ENCODE measurements around the gene PLLP.

Gene PLLP

GRCh38 chr16:57308041-57308440, 23.6 kb upstream of the PLLP start:
- Histone ChIP-seq H3K79me2 (no peaks in the 10 kb centered on the region), H3K4me2 (ENCODE audit: low read length) (no peak overlapping the region), H3K4me3 (ENCODE audit: low read depth, low read length) (no peak overlapping the region), H3K27ac (no peak overlapping the region), H3K4me1 (peaks cover 4% of the 10 kb centered on the region), H3K9me3 (ENCODE audit: control insufficient read depth, low read length) (no peaks in the 10 kb centered on the region), H2AFZ (no peak overlapping the region), H3K36me3 (ENCODE audit: control insufficient read depth, insufficient read depth, low read length) (no peaks in the 10 kb centered on the region), H3K9ac (no peak overlapping the region), H3K27me3 (ENCODE audit: control insufficient read depth, insufficient read depth, low read length) (no peaks in the 10 kb centered on the region)
- no peak for TF ChIP-seq CTCF (IDR thresholded peaks at IDR 0.05)

- no peak for TF ChIP-seq CTCF (IDR thresholded peaks at IDR 0.05)
- Histone ChIP-seq H2AFZ (no peak overlapping the region), H3K4me3 (ENCODE audit: low read depth, low read length) (no peak overlapping the region), H3K27me3 (ENCODE audit: control insufficient read depth, insufficient read depth, low read length) (no peaks in the 10 kb centered on the region), H3K9ac (no peak overlapping the region), H3K4me2 (ENCODE audit: low read length) (no peak overlapping the region), H3K79me2 (no peaks in the 10 kb centered on the region), H3K27ac (no peak overlapping the region), H3K4me1 (peaks cover 4% of the 10 kb centered on the region), H3K36me3 (ENCODE audit: control insufficient read depth, insufficient read depth, low read length) (no peaks in the 10 kb centered on the region), H3K9me3 (ENCODE audit: control insufficient read depth, low read length) (no peaks in the 10 kb centered on the region)
Measured at GRCh38 chr16:57307365-57307764, 22.9 kb upstream of the PLLP start.

GRCh38 chr16:57306676-57307341, 22.3 kb upstream of the PLLP start:
- Histone ChIP-seq H3K4me1 (peaks cover 4% of the 10 kb centered on the region), H3K4me2 (ENCODE audit: low read length) (no peak overlapping the region), H3K9me3 (ENCODE audit: control insufficient read depth, low read length) (no peaks in the 10 kb centered on the region), H3K4me3 (ENCODE audit: low read depth, low read length) (no peak overlapping the region), H3K27ac (no peak overlapping the region), H3K36me3 (ENCODE audit: control insufficient read depth, insufficient read depth, low read length) (no peaks in the 10 kb centered on the region), H3K79me2 (no peaks in the 10 kb centered on the region), H2AFZ (no peak overlapping the region), H3K9ac (no peak overlapping the region), H3K27me3 (ENCODE audit: control insufficient read depth, insufficient read depth, low read length) (no peaks in the 10 kb centered on the region)
- no peak for TF ChIP-seq CTCF (IDR thresholded peaks at IDR 0.05)

GRCh38 chr16:57305159-57305811, 20.8 kb upstream of the PLLP start:
- Histone ChIP-seq H3K79me2 (no peaks in the 10 kb centered on the region), H3K27ac (peak overlapping the region; percentile 51), H3K4me1 (peaks cover 4% of the 10 kb centered on the region), H3K4me2 (ENCODE audit: low read length) (no peak overlapping the region), H3K27me3 (ENCODE audit: control insufficient read depth, insufficient read depth, low read length) (no peaks in the 10 kb centered on the region), H3K9me3 (ENCODE audit: control insufficient read depth, low read length) (no peaks in the 10 kb centered on the region), H3K4me3 (ENCODE audit: low read depth, low read length) (no peak overlapping the region), H2AFZ (no peak overlapping the region), H3K9ac (no peak overlapping the region), H3K36me3 (ENCODE audit: control insufficient read depth, insufficient read depth, low read length) (no peaks in the 10 kb centered on the region)
- no peak for TF ChIP-seq CTCF (IDR thresholded peaks at IDR 0.05)
